Esophagus muscularis mucosa (tissue), 4 donors: ENCODE data around the gene PRKCE. TPM values are rescaled to one million over a fixed set of nuclear protein-coding genes. Genes with fewer than 3 reads are reported as not detected.

ENCODE experiments used
- DNase-seq: peaks from one replicate; pipeline ENCODE4 v3.0.0-alpha.2; 2017; ENCODE audit errors: extremely low spot score
- H3K27ac ChIP-seq, 4 donors: fragments of 200-600 bp; sonication (generic); replicated peaks in 1 of 4; 1 replicate in 3 of 4; 2 replicates in 1 of 4; pipeline ENCODE4 v1.5.1; 2016 to 2019; ENCODE audit warnings: mild to moderate bottlenecking in 1 of 4
- H3K27me3 ChIP-seq, 4 donors: fragments of 200-600 bp; sonication (generic); one replicate each; pipeline versions ENCODE4 v1.5.1 to v1.6.0; 2016 to 2019
- H3K36me3 ChIP-seq, 4 donors: fragments of 200-600 bp; sonication (generic); one replicate each; pipeline ENCODE4 v1.5.1; 2016 to 2019
- H3K4me1 ChIP-seq, 4 donors: fragments of 200-600 bp; sonication (generic); one replicate each; pipeline ENCODE4 v1.5.1; 2016 to 2019
- H3K4me3 ChIP-seq, 4 donors: fragments of 200-600 bp; sonication (generic); 1 replicate in 2 of 4; 2 replicates in 2 of 4; pipeline ENCODE4 v1.5.1; 2016 to 2019; ENCODE audit warnings: mild to moderate bottlenecking in 4 of 4, moderate library complexity in 1 of 4
- H3K9me3 ChIP-seq, 4 donors: fragments of 200-600 bp; sonication (generic); 1 replicate in 3 of 4; 2 replicates in 1 of 4; pipeline ENCODE4 v1.5.1; 2016 to 2019
- EP300 ChIP-seq: sonication (generic); formaldehyde crosslinking; IDR thresholded peaks from one replicate; pipeline ENCODE4 v1.6.1; 2017; ENCODE audit warnings: antibody characterized with exemption
- POLR2A ChIP-seq: fragments of 450-650 bp; IDR thresholded peaks from one replicate; pipeline ENCODE4 v1.6.1; 2017; ENCODE audit warnings: antibody characterized with exemption, moderate library complexity, mild to moderate bottlenecking, low read depth
- POLR2AphosphoS5 ChIP-seq, 2 donors: sonication (generic); formaldehyde crosslinking; IDR thresholded peaks; one replicate each; pipeline ENCODE4 v1.6.1; 2017; ENCODE audit warnings: antibody characterized with exemption in 2 of 2
- WGBS: methylation state at CpG from one replicate; pipeline ENCODE4 v1.1.5; 2018; 5-methylcytosine and 5-hydroxymethylcytosine counted together
- intact Hi-C: fragments of 100-400 bp; cut with DNase I; formaldehyde crosslinking; loops from one replicate; pipeline ENCODE4 v1.15.1; 2023
- total RNA-seq, 4 donors: library from RNA; depleted of rRNA; stranded (reverse); fragments of >200 nt; gene quantifications; one replicate each; pipeline versions ENCODE4 v1.1.0 to v1.2.1, GENCODE V29; 2016
- TF ChIP-seq, protein P1 (sequence below), 3 experiments: fragments of 200-600 bp in 2 of 3; fragments of 450-650 bp in 1 of 3; sonication (generic) in 2 of 3; IDR thresholded peaks; one replicate each; pipeline ENCODE4 v1.5.1; 2017 to 2019; ENCODE audit warnings: antibody characterized with exemption in 3 of 3, mild to moderate bottlenecking in 2 of 3, moderate library complexity in 1 of 3

The PRKCE gene
- total RNA-seq, 4 donors from 2014 or later: 11.6 to 21.1 (median 13.0) TPM

- 82% methylated on average over 3 of the region's 3 CpGs for WGBS
- Histone ChIP-seq H3K27me3 (no peaks in the 10 kb centered on the region), H3K9me3 (no peaks in the 10 kb centered on the region), H3K36me3 (peaks cover 0 to 22% (median 11%) of the 10 kb centered on the region in 4 donors), H3K4me3 (no peak overlapping the region), H3K27ac (peak overlapping the region in 3 of 4 donors; percentile 6 to 43 (median 19)), H3K4me1 (peaks cover 49 to 65% (median 53%) of the 10 kb centered on the region in 4 donors)
- intact Hi-C loops: loop anchor here (5.0 kb wide), 1 partner anchor 65 kb away; no protein-coding TSS in a partner anchor
- DNase-seq: no peak
- TF ChIP-seq POLR2AphosphoS5 (IDR thresholded peaks at IDR 0.05) (no peak), EP300 (no peak), POLR2A (no peak)
- TF ChIP-seq, protein P1, sequence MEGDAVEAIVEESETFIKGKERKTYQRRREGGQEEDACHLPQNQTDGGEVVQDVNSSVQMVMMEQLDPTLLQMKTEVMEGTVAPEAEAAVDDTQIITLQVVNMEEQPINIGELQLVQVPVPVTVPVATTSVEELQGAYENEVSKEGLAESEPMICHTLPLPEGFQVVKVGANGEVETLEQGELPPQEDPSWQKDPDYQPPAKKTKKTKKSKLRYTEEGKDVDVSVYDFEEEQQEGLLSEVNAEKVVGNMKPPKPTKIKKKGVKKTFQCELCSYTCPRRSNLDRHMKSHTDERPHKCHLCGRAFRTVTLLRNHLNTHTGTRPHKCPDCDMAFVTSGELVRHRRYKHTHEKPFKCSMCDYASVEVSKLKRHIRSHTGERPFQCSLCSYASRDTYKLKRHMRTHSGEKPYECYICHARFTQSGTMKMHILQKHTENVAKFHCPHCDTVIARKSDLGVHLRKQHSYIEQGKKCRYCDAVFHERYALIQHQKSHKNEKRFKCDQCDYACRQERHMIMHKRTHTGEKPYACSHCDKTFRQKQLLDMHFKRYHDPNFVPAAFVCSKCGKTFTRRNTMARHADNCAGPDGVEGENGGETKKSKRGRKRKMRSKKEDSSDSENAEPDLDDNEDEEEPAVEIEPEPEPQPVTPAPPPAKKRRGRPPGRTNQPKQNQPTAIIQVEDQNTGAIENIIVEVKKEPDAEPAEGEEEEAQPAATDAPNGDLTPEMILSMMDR (IDR thresholded peaks at IDR 0.05): no peak
Measured at GRCh38 chr2:46161911-46162310, 510.4 kb downstream of the PRKCE start.

DNA sequence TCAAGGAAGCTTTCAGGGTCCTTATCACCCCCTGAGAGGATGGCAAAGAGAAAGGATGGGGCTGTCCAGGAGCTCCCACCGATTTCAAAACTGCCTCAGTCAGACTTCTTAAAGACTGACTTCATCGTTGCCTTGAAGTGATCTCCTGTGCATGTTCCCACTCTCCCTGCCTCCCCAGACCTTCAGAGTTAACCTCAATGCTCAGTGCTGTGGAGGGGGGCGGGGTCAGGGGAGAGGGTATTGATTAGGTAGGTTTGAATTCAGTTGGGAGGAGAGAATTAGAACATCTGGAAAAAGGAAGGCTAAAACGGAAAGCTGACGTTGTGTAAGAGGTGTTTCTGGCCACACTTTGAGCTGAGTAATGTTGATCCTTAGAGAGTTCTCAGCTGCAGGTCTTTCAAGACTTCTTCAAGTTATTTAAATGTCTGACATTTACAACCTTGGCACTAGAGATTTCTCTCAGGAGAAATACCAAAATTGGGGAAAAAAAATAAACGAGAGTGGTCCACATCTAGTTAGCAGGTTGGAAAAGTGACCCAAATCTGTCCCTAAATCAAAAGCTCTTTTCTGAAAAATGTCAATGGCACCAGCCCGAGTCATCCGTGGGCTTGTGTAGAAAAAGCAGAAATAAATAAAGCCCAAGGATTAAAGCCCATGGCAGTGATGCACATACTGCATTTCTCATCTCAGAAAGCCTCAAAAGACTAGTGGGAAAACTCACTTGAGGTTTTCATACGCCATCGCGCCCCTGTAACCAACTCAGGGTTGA, 511.0 kb downstream of the PRKCE start:
- TF ChIP-seq, protein P1 (IDR thresholded peaks at IDR 0.05): no peak
- TF ChIP-seq POLR2AphosphoS5 (IDR thresholded peaks at IDR 0.05): no peak
- no peak for TF ChIP-seq EP300
- no peak for TF ChIP-seq POLR2A
- Histone ChIP-seq H3K4me3 (no peak overlapping the region), H3K36me3 (peaks cover 0 to 18% (median 11%) of the 10 kb centered on the region in 4 donors), H3K9me3 (no peaks in the 10 kb centered on the region), H3K27ac (peak overlapping the region in 3 of 4 donors; percentile 6 to 43 (median 19)), H3K27me3 (no peaks in the 10 kb centered on the region), H3K4me1 (peaks cover 47 to 59% (median 47%) of the 10 kb centered on the region in 4 donors)
- 67% methylated on average over 11 of the region's 11 CpGs for WGBS
- DNase-seq: no peak
- intact Hi-C loops: loop anchor here (5.0 kb wide), 1 partner anchor 65 kb away; no protein-coding TSS in a partner anchor

DNA sequence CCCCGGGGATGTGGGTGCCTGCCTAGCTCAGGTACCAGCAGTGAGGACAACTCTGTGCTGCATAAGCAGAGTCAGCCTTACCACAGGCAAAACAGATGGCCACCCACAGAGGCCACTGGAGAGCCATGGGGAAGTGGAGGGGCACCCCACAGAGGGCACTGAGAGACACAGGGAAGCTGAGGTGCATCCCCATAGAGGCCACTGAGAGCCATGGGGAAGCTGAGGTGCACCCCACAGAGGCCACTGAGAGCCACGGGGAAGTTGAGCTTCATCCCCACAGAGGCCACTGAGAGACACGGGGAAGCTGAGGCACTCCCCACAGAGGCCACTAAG, 511.6 kb downstream of the PRKCE start:
- peaks cover 41 to 53% (median 44%) of the 10 kb centered on the region in 4 donors for H3K4me1 ChIP-seq
- intact Hi-C loops: loop anchor here (5.0 kb wide), 1 partner anchor 66 kb away; no protein-coding TSS in a partner anchor
- H3K36me3 ChIP-seq: peaks cover 0 to 18% (median 11%) of the 10 kb centered on the region in 4 donors
- 85% methylated on average over 2 of the region's 3 CpGs for WGBS
- H3K27ac ChIP-seq: peak overlapping the region in 2 of 4 donors; percentile 12 to 14
- H3K4me3 ChIP-seq: no peak overlapping the region
- TF ChIP-seq POLR2A: no peak
- no peak for TF ChIP-seq EP300
- TF ChIP-seq, protein P1 (IDR thresholded peaks at IDR 0.05): no peak
- TF ChIP-seq POLR2AphosphoS5 (IDR thresholded peaks at IDR 0.05): no peak
- H3K9me3 ChIP-seq: no peaks in the 10 kb centered on the region
- H3K27me3 ChIP-seq: no peaks in the 10 kb centered on the region
- DNase-seq: no peak

GRCh38 chr2:46163804-46164528, 512.5 kb downstream of the PRKCE start:
- intact Hi-C loops: loop anchor here (5.0 kb wide), 1 partner anchor 67 kb away; no protein-coding TSS in a partner anchor
- peak overlapping the region; percentile 21 to 62 (median 52) for H3K27ac ChIP-seq
- no peaks in the 10 kb centered on the region for H3K9me3 ChIP-seq
- H3K4me3 ChIP-seq: no peak overlapping the region
- peaks cover 0 to 18% (median 11%) of the 10 kb centered on the region in 4 donors for H3K36me3 ChIP-seq
- TF ChIP-seq POLR2AphosphoS5 (IDR thresholded peaks at IDR 0.05): no peak
- TF ChIP-seq, protein P1 (IDR thresholded peaks at IDR 0.05): no peak
- TF ChIP-seq POLR2A: no peak
- TF ChIP-seq EP300: no peak
- peaks cover 38 to 51% (median 43%) of the 10 kb centered on the region in 4 donors for H3K4me1 ChIP-seq
- WGBS: 70% methylated on average over 8 of the region's 8 CpGs
- no peak for DNase-seq
- no peaks in the 10 kb centered on the region for H3K27me3 ChIP-seq
